ENCODE results near the gene PILRB. TPM values are rescaled to one million over a fixed set of nuclear protein-coding genes. Genes with fewer than 3 reads are reported as not detected.
"Not testable (repeated sequence)": the region's sequence is repeated elsewhere in the genome, so short reads cannot be mapped to it uniquely, and the experiment has no call there.

The PILRB gene
- total RNA-seq, 1 donor from 2014 or later: 62.6 TPM

DNA sequence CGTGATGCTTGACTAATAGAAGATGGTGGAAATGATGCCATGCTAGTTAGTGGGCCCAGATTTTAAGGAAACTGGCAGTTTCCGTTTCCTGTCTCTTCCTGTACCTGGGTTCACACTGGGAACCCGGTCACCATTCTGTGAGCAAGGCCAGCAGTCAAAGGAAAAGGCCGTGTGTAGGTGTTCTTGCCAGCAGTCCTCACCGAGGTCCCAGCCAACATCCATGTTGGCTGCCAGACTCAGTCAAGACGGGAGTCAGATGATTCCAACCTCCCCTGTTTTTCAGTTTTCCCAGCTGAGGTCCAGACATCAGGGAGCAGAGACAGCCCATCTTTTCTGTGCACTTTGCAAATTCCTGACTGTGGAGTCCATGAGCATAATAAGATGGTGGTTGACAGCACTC, 15.2 kb upstream of the PILRB start:
- Mint-ChIP-seq H3K4me3 (ENCODE audit: unreplicated experiment) (no peak overlapping the region), H3K27ac (ENCODE audit: unreplicated experiment) (no peak overlapping the region), H3K4me1 (ENCODE audit: low read depth, unreplicated experiment) (peaks cover 5% of the 10 kb centered on the region), H3K36me3 (ENCODE audit: unreplicated experiment) (no peaks in the 10 kb centered on the region), H3K27me3 (ENCODE audit: unreplicated experiment) (no peaks in the 10 kb centered on the region), H3K9me3 (ENCODE audit: unreplicated experiment) (no peaks in the 10 kb centered on the region)
- no peak for TF ChIP-seq CTCF (IDR thresholded peaks at IDR 0.05; ENCODE audit: partially characterized antibody, unreplicated experiment)
- no peak for DNase-seq

DNA sequence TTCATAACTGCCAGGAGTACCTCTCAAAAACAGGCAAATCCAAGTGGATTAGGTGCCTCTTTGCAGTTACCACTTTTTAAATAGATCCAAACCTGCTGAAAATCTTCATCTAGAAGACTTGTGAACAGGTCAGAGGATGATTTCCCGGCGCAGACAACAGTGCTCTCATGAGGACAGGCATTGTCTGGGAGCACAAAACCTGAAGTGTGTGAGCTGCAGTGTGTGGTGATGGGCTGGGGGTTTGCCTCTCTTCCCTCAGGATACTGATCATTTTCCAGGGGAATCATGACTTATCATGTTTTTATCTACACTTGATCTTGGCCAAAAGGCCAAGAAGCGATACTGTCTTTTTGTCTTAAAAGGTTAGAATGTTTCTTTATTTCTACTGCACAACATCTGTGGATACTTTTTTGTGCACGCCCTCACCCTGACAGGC, 13.8 kb upstream of the PILRB start:
- not testable (repeated sequence) for DNase-seq; H3K9me3 Mint-ChIP-seq (ENCODE audit: unreplicated experiment); H3K36me3 Mint-ChIP-seq (ENCODE audit: unreplicated experiment); H3K4me1 Mint-ChIP-seq (ENCODE audit: low read depth, unreplicated experiment); H3K27me3 Mint-ChIP-seq (ENCODE audit: unreplicated experiment); H3K4me3 Mint-ChIP-seq (ENCODE audit: unreplicated experiment)
- H3K27ac Mint-ChIP-seq (ENCODE audit: unreplicated experiment): peak overlapping the region; percentile 43

DNA sequence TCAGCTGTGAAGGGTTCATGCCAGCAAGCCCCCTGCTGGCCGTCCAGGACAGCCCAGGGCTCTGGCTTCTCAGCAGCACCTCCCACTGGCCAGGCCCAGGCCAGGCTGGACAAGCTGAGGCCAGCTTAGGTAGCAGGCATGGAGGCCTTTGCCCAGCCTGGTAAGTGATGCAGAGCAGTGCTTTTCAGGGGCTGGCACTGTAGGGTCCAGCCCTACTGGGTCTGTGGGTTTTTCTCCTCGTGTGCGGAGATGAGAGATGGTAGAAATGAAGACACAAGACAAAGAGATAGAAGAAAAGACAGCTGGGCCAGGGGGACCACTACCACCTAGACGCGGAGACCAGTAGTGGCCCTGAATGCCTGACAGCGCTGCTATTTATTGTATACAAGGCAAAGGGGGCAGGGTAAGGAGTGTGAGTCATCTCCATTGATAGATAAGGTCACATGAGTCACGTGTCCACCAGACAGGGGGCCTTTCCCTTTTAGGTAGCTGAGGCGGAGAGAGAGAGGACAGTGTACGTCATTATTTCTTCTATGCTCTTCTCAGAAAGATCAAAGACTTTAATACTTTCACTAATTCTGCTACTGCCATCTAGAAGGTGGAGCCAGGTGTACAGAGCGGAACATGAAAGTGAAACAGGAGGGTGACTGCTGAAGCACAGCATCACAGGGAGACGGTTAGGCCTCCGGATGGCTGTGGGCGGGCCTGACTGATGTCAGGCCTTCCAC, 13.2 kb upstream of the PILRB start:
- H3K9me3 Mint-ChIP-seq (ENCODE audit: unreplicated experiment); H3K27me3 Mint-ChIP-seq (ENCODE audit: unreplicated experiment); H3K36me3 Mint-ChIP-seq (ENCODE audit: unreplicated experiment); H3K4me1 Mint-ChIP-seq (ENCODE audit: low read depth, unreplicated experiment): not testable (repeated sequence)
- H3K27ac Mint-ChIP-seq (ENCODE audit: unreplicated experiment): peak overlapping the region; percentile 79
- H3K4me3 Mint-ChIP-seq (ENCODE audit: unreplicated experiment): peak overlapping the region; percentile 9
- TF ChIP-seq CTCF (IDR thresholded peaks at IDR 0.05; ENCODE audit: partially characterized antibody, unreplicated experiment): peak; percentile 72
- DNase-seq: peak; percentile 74

DNA sequence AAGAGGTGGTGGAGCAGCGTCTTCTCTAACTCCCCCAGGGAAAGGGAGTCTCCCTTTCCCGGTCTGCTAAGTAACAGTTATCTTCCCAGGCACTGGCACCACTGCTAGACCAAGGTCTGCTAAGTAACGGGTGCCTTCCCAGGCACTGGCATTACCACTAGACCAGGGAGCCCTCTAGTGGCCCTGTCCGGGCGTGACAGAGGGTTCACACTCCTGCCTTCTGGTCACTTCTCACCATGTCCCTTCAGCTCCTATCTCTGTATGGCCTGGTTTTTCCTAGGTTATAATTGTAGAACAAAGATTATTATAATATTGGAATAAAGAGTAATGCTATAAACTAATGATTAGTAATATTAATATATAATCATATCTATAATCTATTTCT, 12.6 kb upstream of the PILRB start:
- peak overlapping the region; percentile 79 for H3K27ac Mint-ChIP-seq (ENCODE audit: unreplicated experiment)
- H3K4me1 Mint-ChIP-seq (ENCODE audit: low read depth, unreplicated experiment); H3K9me3 Mint-ChIP-seq (ENCODE audit: unreplicated experiment); H3K27me3 Mint-ChIP-seq (ENCODE audit: unreplicated experiment); H3K36me3 Mint-ChIP-seq (ENCODE audit: unreplicated experiment); H3K4me3 Mint-ChIP-seq (ENCODE audit: unreplicated experiment): not testable (repeated sequence)
- peak; percentile 93 for DNase-seq

DNA sequence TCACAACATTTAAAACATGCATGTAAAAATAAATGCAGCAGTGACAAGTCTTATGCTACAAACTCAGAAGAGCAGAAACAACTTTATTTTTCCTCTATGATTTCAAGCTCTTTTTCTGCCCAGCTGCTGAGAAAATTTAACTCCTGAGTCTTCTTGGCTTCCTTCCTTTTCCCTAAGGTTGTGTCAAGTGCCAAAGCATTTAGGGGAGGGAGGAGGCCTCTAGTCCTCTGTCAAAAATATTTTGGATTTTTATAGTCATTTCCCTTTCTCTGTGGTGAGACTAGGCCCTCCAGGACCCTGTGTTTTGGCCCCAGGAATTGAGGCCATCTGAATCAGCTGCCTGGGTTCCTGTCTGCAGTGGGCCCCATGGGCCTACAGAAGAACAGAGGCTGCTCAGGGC, 11.0 kb upstream of the PILRB start:
- Mint-ChIP-seq H3K27me3 (ENCODE audit: unreplicated experiment) (peaks cover 4% of the 10 kb centered on the region), H3K4me3 (ENCODE audit: unreplicated experiment) (peak overlapping the region; percentile 38), H3K4me1 (ENCODE audit: low read depth, unreplicated experiment) (peaks cover 5% of the 10 kb centered on the region), H3K36me3 (ENCODE audit: unreplicated experiment) (no peaks in the 10 kb centered on the region), H3K27ac (ENCODE audit: unreplicated experiment) (no peak overlapping the region), H3K9me3 (ENCODE audit: unreplicated experiment) (no peaks in the 10 kb centered on the region)
- DNase-seq: no peak
- TF ChIP-seq CTCF (IDR thresholded peaks at IDR 0.05; ENCODE audit: partially characterized antibody, unreplicated experiment): no peak

- peaks cover 5% of the 10 kb centered on the region for H3K4me1 Mint-ChIP-seq (ENCODE audit: low read depth, unreplicated experiment)
- no peaks in the 10 kb centered on the region for H3K36me3 Mint-ChIP-seq (ENCODE audit: unreplicated experiment)
- H3K9me3 Mint-ChIP-seq (ENCODE audit: unreplicated experiment): no peaks in the 10 kb centered on the region
- no peak overlapping the region for H3K4me3 Mint-ChIP-seq (ENCODE audit: unreplicated experiment)
- TF ChIP-seq CTCF (IDR thresholded peaks at IDR 0.05; ENCODE audit: partially characterized antibody, unreplicated experiment): no peak
- no peak for DNase-seq
- H3K27me3 Mint-ChIP-seq (ENCODE audit: unreplicated experiment): peaks cover 4% of the 10 kb centered on the region
- no peak overlapping the region for H3K27ac Mint-ChIP-seq (ENCODE audit: unreplicated experiment)
Observed at GRCh38 chr7:100348805-100349204, 9.1 kb upstream of the PILRB start.

All from glutamatergic neuron (in vitro differentiated cells).